T-cell (primary cell): Measurements from ENCODE around the gene MYMX. TPM values are rescaled to one million over a fixed set of nuclear protein-coding genes. Genes with fewer than 3 reads are reported as not detected.

Source experiments
- ATAC-seq, 4 experiments: fragments of 200-7000 bp in 3 of 4; fragments of 150-1000 bp in 1 of 4; cut with Tn5 transposase; replicated peaks in 1 of 4; 1 replicate in 3 of 4; 2 replicates in 1 of 4; pipeline ENCODE4 v1.10.0; 2021; ENCODE audit warnings: moderate library complexity in 3 of 4, mild to moderate bottlenecking in 2 of 4, moderate number of reproducible peaks in 1 of 4
- CTCF ChIA-PET, 2 donors: fragments of 300-600 bp; sonication (Branson Sonifier 250); formaldehyde crosslinking; loops; one replicate each; lab custom pipeline; 2022; ENCODE audit warnings: antibody characterized with exemption in 2 of 2; lab: Charles Lee
- POLR2A ChIA-PET, 2 donors: fragments of 300-600 bp; sonication (Branson Sonifier 250); formaldehyde crosslinking; loops; one replicate each; lab custom pipeline; 2022; ENCODE audit warnings: antibody characterized with exemption in 2 of 2; lab: Charles Lee
- DNase-seq, 35 experiments: peaks; one replicate each; pipeline versions ENCODE4 v3.0.0 to v3.0.0-alpha.2; 2013 to 2023
- H3K27ac ChIP-seq: one replicate; pipeline ENCODE4 v1.5.1; 2013; ENCODE audit warnings: low read length
- H3K27me3 ChIP-seq, 2 experiments: replicated peaks in 1 of 2; 1 replicate in 1 of 2; 2 replicates in 1 of 2; pipeline versions ENCODE4 v1.6.1 to v1.7.0; 2013; ENCODE audit warnings: low read length in 1 of 2, mixed read lengths in 1 of 2; ENCODE audit not compliant: control insufficient read depth in 2 of 2, insufficient read depth in 2 of 2; ENCODE audit errors: extremely low read depth in 1 of 2
- H3K36me3 ChIP-seq, 2 donors: 1 replicate in 1 of 2; 2 replicates in 1 of 2; pipeline versions ENCODE4 v1.6.1 to v1.7.0; 2013; ENCODE audit warnings: low read length in 1 of 2; ENCODE audit not compliant: control insufficient read depth in 2 of 2, insufficient read depth in 1 of 2; ENCODE audit errors: extremely low read depth in 1 of 2
- H3K4me1 ChIP-seq, 2 experiments: 1 replicate in 1 of 2; 2 replicates in 1 of 2; pipeline versions ENCODE4 v1.6.1 to v1.7.0; 2013; ENCODE audit warnings: low read length in 2 of 2, mixed read lengths in 1 of 2; ENCODE audit not compliant: insufficient read depth in 2 of 2, control insufficient read depth in 1 of 2; ENCODE audit errors: extremely low read depth in 1 of 2
- H3K4me3 ChIP-seq, 2 donors: 1 replicate in 1 of 2; 2 replicates in 1 of 2; pipeline versions ENCODE4 v1.5.1 to v1.7.0; 2013; ENCODE audit warnings: mild to moderate bottlenecking in 2 of 2, low read length in 1 of 2, moderate library complexity in 1 of 2; ENCODE audit not compliant: control insufficient read depth in 1 of 2; ENCODE audit errors: extremely low read depth in 1 of 2
- H3K9me3 ChIP-seq: 2 replicates; pipeline ENCODE4 v1.7.0; 2013
- H3K27ac Mint-ChIP-seq, 2 donors: one replicate each; pipeline ENCODE4 v1.8.0; 2020 to 2021; ENCODE audit warnings: mild to moderate bottlenecking in 2 of 2, mixed read lengths in 2 of 2
- H3K27me3 Mint-ChIP-seq, 2 donors: one replicate each; pipeline ENCODE4 v1.8.0; 2021 to 2022; ENCODE audit warnings: mixed read lengths in 2 of 2
- H3K36me3 Mint-ChIP-seq: one replicate; pipeline ENCODE4 v1.8.0; 2021; ENCODE audit warnings: mixed read lengths
- H3K4me1 Mint-ChIP-seq, 3 donors: one replicate each; pipeline ENCODE4 v1.8.0; 2020 to 2022; ENCODE audit warnings: mixed read lengths in 3 of 3, mild to moderate bottlenecking in 1 of 3
- H3K4me3 Mint-ChIP-seq, 3 donors: one replicate each; pipeline ENCODE4 v1.8.0; 2020 to 2022; ENCODE audit warnings: mild to moderate bottlenecking in 3 of 3, mixed read lengths in 3 of 3, moderate library complexity in 3 of 3
- H3K9me3 Mint-ChIP-seq, 3 donors: one replicate each; pipeline ENCODE4 v1.8.0; 2020 to 2022; ENCODE audit warnings: mixed read lengths in 3 of 3
- WGBS: methylation state at CpG from one replicate; pipeline ENCODE4 v1.1.5; 2013; ENCODE audit warnings: missing lambda C conversion rate; ENCODE audit not compliant: insufficient coverage; 5-methylcytosine and 5-hydroxymethylcytosine counted together
- total RNA-seq, 35 experiments: library from RNA in 6 of 35; stranded (reverse) in 6 of 35; fragments of 120-200 nt in 1 of 35; gene quantifications; one replicate each; pipeline versions ENCODE4 v1.2.1 to v1.2.4 and lab custom pipeline; 2013 to 2026

The MYMX gene
- total RNA-seq, 5 donors from 2014 or later (not counting 1 experiment from before 2014, with no cell fraction given), result not detected

GRCh38 chr6:44219815-44220784, 3.4 kb downstream of the MYMX start:
- peaks cover 0 to 17% of the 10 kb centered on the region in 2 donors for H3K27me3 Mint-ChIP-seq
- no peak for ATAC-seq
- Histone ChIP-seq H3K36me3 (no peaks in the 10 kb centered on the region), H3K27me3 (peaks cover 0 to 45% of the 10 kb centered on the region in 2 experiments), H3K27ac (no peak overlapping the region), H3K4me3 (no peak overlapping the region), H3K9me3 (no peaks in the 10 kb centered on the region), H3K4me1 (peaks cover 9 to 40% of the 10 kb centered on the region in 2 experiments)
- DNase-seq, result no peak
- H3K27ac Mint-ChIP-seq, result no peak overlapping the region
- H3K36me3 Mint-ChIP-seq, result no peaks in the 10 kb centered on the region
- no peaks in the 10 kb centered on the region for H3K9me3 Mint-ChIP-seq
- WGBS, result 64% methylated on average over 6 of the region's 28 CpGs
- ChIA-PET CTCF (interaction anchor here (0.6 to 0.7 kb wide), 4 partner anchors 90 to 450 kb away, joined by 3 to 6 read pairs (median 3); partner anchors contain the start of gene AARS2 (in 1 of the 2)), POLR2A (no interaction called here)
- H3K4me1 Mint-ChIP-seq, result peaks cover 21 to 43% (median 28%) of the 10 kb centered on the region in 3 donors
- peak overlapping the region in 2 of 3 donors; percentile 31 to 60 for H3K4me3 Mint-ChIP-seq

- POLR2A ChIA-PET, result no interaction called here
- H3K4me1 Mint-ChIP-seq, result peaks cover 21 to 43% (median 28%) of the 10 kb centered on the region in 3 donors
- WGBS, result 100% methylated on average over 3 of the region's 4 CpGs
Measured at GRCh38 chr6:44220913-44221290, 4.2 kb downstream of the MYMX start.

GRCh38 chr6:44221291-44221960, 4.7 kb downstream of the MYMX start:
- H3K36me3 ChIP-seq, result no peaks in the 10 kb centered on the region
- H3K9me3 ChIP-seq, result no peaks in the 10 kb centered on the region
- peak; percentile 49 to 83 (median 68) for DNase-seq
- H3K27me3 Mint-ChIP-seq, result peaks cover 0 to 17% of the 10 kb centered on the region in 2 donors
- H3K27me3 ChIP-seq, result peaks cover 0 to 41% of the 10 kb centered on the region in 2 experiments
- peak overlapping the region in 1 of 3 donors; percentile 21 for H3K4me3 Mint-ChIP-seq
- peak; percentile 52 to 65 (median 57) for ATAC-seq
- H3K4me1 Mint-ChIP-seq, result peaks cover 21 to 43% (median 28%) of the 10 kb centered on the region in 3 donors
- no peaks in the 10 kb centered on the region for H3K36me3 Mint-ChIP-seq
- ChIA-PET POLR2A (interaction anchor here (0.6 kb wide), 3 partner anchors 16 to 118 kb away, joined by 3 to 9 read pairs (median 5); no protein-coding TSS in a partner anchor), CTCF (interaction anchor here (0.9 to 1.8 kb wide), 2 partner anchors 21 to 90 kb away, joined by 3 to 4 read pairs; no protein-coding TSS in a partner anchor)
- no peak overlapping the region for H3K27ac ChIP-seq
- no peak overlapping the region for H3K4me3 ChIP-seq
- WGBS, result no CpG with 5 or more reads among the region's 4 CpGs
- H3K4me1 ChIP-seq, result peaks cover 9 to 40% of the 10 kb centered on the region in 2 experiments
- H3K9me3 Mint-ChIP-seq, result no peaks in the 10 kb centered on the region
- no peak overlapping the region for H3K27ac Mint-ChIP-seq

More at GRCh38 chr6:44220913-44221290, 4.2 kb downstream of the MYMX start:
- no peaks in the 10 kb centered on the region for H3K9me3 Mint-ChIP-seq
- H3K27me3 Mint-ChIP-seq, result peaks cover 0 to 17% of the 10 kb centered on the region in 2 donors
- no peaks in the 10 kb centered on the region for H3K36me3 Mint-ChIP-seq
- CTCF ChIA-PET, result interaction anchor here in 1 of 2 donors (0.7 to 1.8 kb wide), 3 partner anchors 21 to 446 kb away, joined by 3 to 4 read pairs (median 3); partner anchors contain the start of gene AARS2
- no peaks in the 10 kb centered on the region for H3K36me3 ChIP-seq
- H3K4me3 ChIP-seq, result no peak overlapping the region
- no peak for ATAC-seq
- no peak for DNase-seq
- H3K4me1 ChIP-seq, result peaks cover 9 to 40% of the 10 kb centered on the region in 2 experiments
- no peak overlapping the region for H3K27ac ChIP-seq
- no peak overlapping the region for H3K4me3 Mint-ChIP-seq
- peaks cover 0 to 44% of the 10 kb centered on the region in 2 experiments for H3K27me3 ChIP-seq
- no peaks in the 10 kb centered on the region for H3K9me3 ChIP-seq
- no peak overlapping the region for H3K27ac Mint-ChIP-seq

GRCh38 chr6:44221961-44222335, 5.2 kb downstream of the MYMX start:
- no peaks in the 10 kb centered on the region for H3K9me3 ChIP-seq
- POLR2A ChIA-PET, result interaction anchor here (0.6 kb wide), 4 partner anchors 17 to 840 kb away, joined by 3 to 9 read pairs (median 6); no protein-coding TSS in a partner anchor
- H3K4me3 ChIP-seq, result no peak overlapping the region
- H3K36me3 Mint-ChIP-seq, result no peaks in the 10 kb centered on the region
- H3K4me1 ChIP-seq, result peaks cover 9 to 40% of the 10 kb centered on the region in 2 experiments
- H3K4me1 Mint-ChIP-seq, result peaks cover 21 to 43% (median 28%) of the 10 kb centered on the region in 3 donors
- CTCF ChIA-PET, result interaction anchor here (0.5 to 1.8 kb wide), 3 partner anchors 20 to 425 kb away, joined by 3 to 4 read pairs (median 4); no protein-coding TSS in a partner anchor
- H3K36me3 ChIP-seq, result no peaks in the 10 kb centered on the region
- no peak overlapping the region for H3K27ac ChIP-seq
- H3K27me3 ChIP-seq, result peaks cover 0 to 38% of the 10 kb centered on the region in 2 experiments
- DNase-seq (no peak), ATAC-seq (no peak)
- H3K27me3 Mint-ChIP-seq, result peaks cover 0 to 14% of the 10 kb centered on the region in 2 donors
- no peaks in the 10 kb centered on the region for H3K9me3 Mint-ChIP-seq
- no peak overlapping the region for H3K27ac Mint-ChIP-seq
- no CpG with 5 or more reads among the region's 2 CpGs for WGBS
- peak overlapping the region in 2 of 3 donors; percentile 21 to 88 for H3K4me3 Mint-ChIP-seq

GRCh38 chr6:44222486-44223318, 6.0 kb downstream of the MYMX start:
- H3K4me1 ChIP-seq, result peaks cover 9 to 40% of the 10 kb centered on the region in 2 experiments
- H3K27me3 ChIP-seq, result peaks cover 0 to 34% of the 10 kb centered on the region in 2 experiments
- Mint-ChIP-seq H3K4me3 (peak overlapping the region; percentile 75 to 88 (median 77)), H3K9me3 (no peaks in the 10 kb centered on the region), H3K4me1 (peaks cover 21 to 43% (median 28%) of the 10 kb centered on the region in 3 donors), H3K27me3 (peaks cover 0 to 13% of the 10 kb centered on the region in 2 donors), H3K36me3 (no peaks in the 10 kb centered on the region), H3K27ac (peak overlapping the region; percentile 39 to 57)
- 21% methylated on average over 17 of the region's 26 CpGs for WGBS
- H3K27ac ChIP-seq, result no peak overlapping the region
- H3K4me3 ChIP-seq, result peak overlapping the region; percentile 53 to 69
- no peaks in the 10 kb centered on the region for H3K9me3 ChIP-seq
- DNase-seq, result no peak
- ATAC-seq, result peak in 2 of 4 experiments; percentile 1 to 4
- no peaks in the 10 kb centered on the region for H3K36me3 ChIP-seq
- ChIA-PET POLR2A (interaction anchor here in 1 of 2 donors (0.6 kb wide), 1 partner anchor 841 kb away, joined by 8 read pairs; no protein-coding TSS in a partner anchor), CTCF (interaction anchor here (0.5 to 2.3 kb wide), 12 partner anchors 9 to 426 kb away, joined by 3 to 15 read pairs (median 4); partner anchors contain the start of gene SLC35B2 (in 1 of the 2))
